ENCODE measurements around the gene PLA2G4E.

DNA sequence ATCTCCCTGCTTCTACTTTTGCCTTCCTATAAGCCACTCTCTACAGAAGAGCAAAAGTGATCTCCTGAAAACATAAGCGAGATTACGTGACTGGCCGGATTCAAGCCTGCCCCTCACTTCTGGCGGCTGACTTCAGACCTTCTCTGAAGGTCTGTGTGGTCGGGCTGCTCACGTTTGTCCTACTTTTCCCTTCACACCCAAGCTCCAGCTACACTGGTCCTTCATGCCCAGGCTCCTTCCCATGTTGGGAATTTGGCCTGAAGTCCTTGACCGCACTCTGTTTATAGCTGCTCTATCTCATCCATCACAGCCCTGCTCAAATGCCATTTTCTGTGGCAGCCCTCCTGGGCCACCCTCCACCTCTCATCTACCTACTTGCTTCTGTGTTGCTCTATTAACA, 6.7 kb upstream of the PLA2G4E start:
- TF ChIP-seq CTCF (conservative IDR thresholded peaks at IDR 0.05; ENCODE audit: low read depth, low read length) = no peak
- TF ChIP-seq EZH2 (IDR thresholded peaks at IDR 0.05; ENCODE audit: low read length, unreplicated experiment) = no peak
- no peak for TF ChIP-seq EZH2phosphoT487 (IDR thresholded peaks at IDR 0.05; ENCODE audit: borderline replicate concordance, low read length)
